SK-N-MC (cell line): ENCODE results near the gene PKDREJ.

Experiments
- EZH2 ChIP-seq: fragments of 200-600 bp; sonication (generic); IDR thresholded peaks from one replicate; pipeline ENCODE4 v1.6.1; 2017; ENCODE audit warnings: antibody characterized with exemption
- POLR2AphosphoS5 ChIP-seq: IDR thresholded peaks from 2 replicates; pipeline ENCODE4 v1.6.1; 2012; ENCODE audit warnings: mild to moderate bottlenecking, low read depth, low read length, borderline replicate concordance

DNA sequence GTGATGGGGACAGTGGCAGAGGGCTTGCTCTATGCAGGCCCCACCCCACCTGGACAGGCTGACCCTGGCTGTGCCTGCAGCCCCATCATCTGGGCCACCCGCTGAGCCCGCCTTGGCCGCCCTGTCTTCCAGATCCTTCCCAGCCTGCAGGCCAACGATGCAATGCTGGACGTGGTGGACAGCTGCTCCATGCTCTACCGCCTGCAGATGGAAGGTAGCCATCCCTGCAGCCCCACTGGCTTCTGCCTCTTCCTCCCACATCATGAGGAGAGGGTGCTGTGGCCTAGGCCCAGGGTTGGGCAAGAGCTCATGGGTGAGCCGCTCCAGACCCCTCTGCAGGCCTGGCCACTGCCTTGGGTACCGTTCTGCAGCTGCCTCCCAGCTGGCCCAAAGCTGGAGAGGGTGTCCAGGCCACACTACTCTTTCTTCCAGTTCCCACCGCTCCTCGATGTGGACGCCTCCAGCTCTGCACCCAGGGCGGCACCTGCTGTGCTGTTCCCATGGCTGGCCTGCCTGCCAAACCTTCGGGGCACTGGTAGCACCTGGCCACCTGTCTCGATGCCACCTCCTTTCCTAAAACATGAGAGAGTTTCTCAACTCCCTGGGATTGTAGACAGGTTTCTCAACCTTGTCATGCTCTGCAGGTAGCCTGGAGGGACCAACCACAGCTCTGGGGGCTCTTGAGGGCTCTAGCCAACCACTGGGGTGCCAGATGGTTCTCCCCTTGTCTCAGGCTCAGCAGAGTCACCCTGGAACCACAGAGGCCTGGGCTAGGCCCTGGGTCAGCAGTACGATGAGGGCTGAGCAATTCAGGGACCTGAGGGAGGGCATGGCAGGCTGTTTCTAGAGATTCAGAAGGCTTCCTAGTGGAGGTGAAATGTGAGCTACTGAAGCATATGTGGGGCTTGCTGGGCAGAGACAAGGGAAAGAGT is 24.1 kb upstream of the PKDREJ start:
- TF ChIP-seq POLR2AphosphoS5 (no peak), EZH2 (no peak)
